Measurements from ENCODE around the gene LMX1B. TPM values are rescaled to one million over a fixed set of nuclear protein-coding genes. Genes with fewer than 3 reads are reported as not detected.

The LMX1B gene
- polyA plus RNA-seq, 1 donor = 0.96 TPM

GRCh38 chr9:126584611-126585010 lies 29.1 kb upstream of the LMX1B start:
- H3K9me3 ChIP-seq (ENCODE audit: control insufficient read depth, low read depth, low read length) = no peaks in the 10 kb centered on the region
- no CpG with 5 or more reads among the region's 7 CpGs for WGBS (ENCODE audit: insufficient coverage, low lambda C conversion rate)

GRCh38 chr9:126586236-126586635 lies 27.5 kb upstream of the LMX1B start:
- Histone ChIP-seq H3K4me1 (ENCODE audit: control insufficient read depth, insufficient read depth, low read length) (peaks cover 4% of the 10 kb centered on the region), H3K36me3 (ENCODE audit: control insufficient read depth, insufficient read depth, low read length) (no peaks in the 10 kb centered on the region), H3K27ac (ENCODE audit: low read length) (no peak overlapping the region), H3K4me3 (ENCODE audit: low read length) (no peak overlapping the region), H3K27me3 (ENCODE audit: control insufficient read depth, insufficient read depth, low read length) (peaks cover 24% of the 10 kb centered on the region), H3K9me3 (ENCODE audit: control insufficient read depth, low read depth, low read length) (no peaks in the 10 kb centered on the region)
- 92% methylated on average over 6 of the region's 14 CpGs for WGBS (ENCODE audit: insufficient coverage, low lambda C conversion rate)
- DNase-seq = no peak

More at GRCh38 chr9:126584611-126585010, 29.1 kb upstream of the LMX1B start:
- DNase-seq = no peak
- Histone ChIP-seq H3K4me3 (ENCODE audit: low read length) (no peak overlapping the region), H3K4me1 (ENCODE audit: control insufficient read depth, insufficient read depth, low read length) (peaks cover 4% of the 10 kb centered on the region), H3K36me3 (ENCODE audit: control insufficient read depth, insufficient read depth, low read length) (no peaks in the 10 kb centered on the region), H3K27me3 (ENCODE audit: control insufficient read depth, insufficient read depth, low read length) (peaks cover 29% of the 10 kb centered on the region), H3K27ac (ENCODE audit: low read length) (no peak overlapping the region)

- no peak overlapping the region for H3K4me3 ChIP-seq (ENCODE audit: low read length)
- peaks cover 4% of the 10 kb centered on the region for H3K4me1 ChIP-seq (ENCODE audit: control insufficient read depth, insufficient read depth, low read length)
- H3K27me3 ChIP-seq (ENCODE audit: control insufficient read depth, insufficient read depth, low read length) = peaks cover 22% of the 10 kb centered on the region
- H3K36me3 ChIP-seq (ENCODE audit: control insufficient read depth, insufficient read depth, low read length) = no peaks in the 10 kb centered on the region
- no peaks in the 10 kb centered on the region for H3K9me3 ChIP-seq (ENCODE audit: control insufficient read depth, low read depth, low read length)
- no CpG with 5 or more reads among the region's 20 CpGs for WGBS (ENCODE audit: insufficient coverage, low lambda C conversion rate)
- DNase-seq = peak; percentile 55 to 80
- peak overlapping the region; percentile 32 for H3K27ac ChIP-seq (ENCODE audit: low read length)
These were observed 26.2 kb upstream of the LMX1B start for GRCh38 chr9:126587187-126588185.

- no peak for DNase-seq
- Histone ChIP-seq H3K4me3 (ENCODE audit: low read length) (no peak overlapping the region), H3K9me3 (ENCODE audit: control insufficient read depth, low read depth, low read length) (no peaks in the 10 kb centered on the region), H3K36me3 (ENCODE audit: control insufficient read depth, insufficient read depth, low read length) (no peaks in the 10 kb centered on the region), H3K4me1 (ENCODE audit: control insufficient read depth, insufficient read depth, low read length) (peaks cover 4% of the 10 kb centered on the region), H3K27me3 (ENCODE audit: control insufficient read depth, insufficient read depth, low read length) (peaks cover 14% of the 10 kb centered on the region), H3K27ac (ENCODE audit: low read length) (no peak overlapping the region)
- no CpG with 5 or more reads among the region's 10 CpGs for WGBS (ENCODE audit: insufficient coverage, low lambda C conversion rate)
These were observed 25.1 kb upstream of the LMX1B start for GRCh38 chr9:126588491-126589168.

- H3K4me3 ChIP-seq (ENCODE audit: low read length) = no peak overlapping the region
- H3K9me3 ChIP-seq (ENCODE audit: control insufficient read depth, low read depth, low read length) = no peaks in the 10 kb centered on the region
- H3K27me3 ChIP-seq (ENCODE audit: control insufficient read depth, insufficient read depth, low read length) = peaks cover 12% of the 10 kb centered on the region
- no CpG with 5 or more reads among the region's 6 CpGs for WGBS (ENCODE audit: insufficient coverage, low lambda C conversion rate)
- no peaks in the 10 kb centered on the region for H3K36me3 ChIP-seq (ENCODE audit: control insufficient read depth, insufficient read depth, low read length)
- H3K27ac ChIP-seq (ENCODE audit: low read length) = no peak overlapping the region
- DNase-seq = no peak
- H3K4me1 ChIP-seq (ENCODE audit: control insufficient read depth, insufficient read depth, low read length) = peaks cover 4% of the 10 kb centered on the region
These were observed 24.4 kb upstream of the LMX1B start for GRCh38 chr9:126589349-126589748.

GRCh38 chr9:126591083-126591482 lies 22.6 kb upstream of the LMX1B start:
- peaks cover 4% of the 10 kb centered on the region for H3K4me1 ChIP-seq (ENCODE audit: control insufficient read depth, insufficient read depth, low read length)
- H3K27me3 ChIP-seq (ENCODE audit: control insufficient read depth, insufficient read depth, low read length) = peaks cover 19% of the 10 kb centered on the region

GRCh38 chr9:126591922-126592321 lies 21.8 kb upstream of the LMX1B start:
- H3K27ac ChIP-seq (ENCODE audit: low read length) = no peak overlapping the region
- no peak overlapping the region for H3K4me3 ChIP-seq (ENCODE audit: low read length)
- H3K9me3 ChIP-seq (ENCODE audit: control insufficient read depth, low read depth, low read length) = no peaks in the 10 kb centered on the region
- DNase-seq = no peak
- no CpG with 5 or more reads among the region's 3 CpGs for WGBS (ENCODE audit: insufficient coverage, low lambda C conversion rate)
- H3K4me1 ChIP-seq (ENCODE audit: control insufficient read depth, insufficient read depth, low read length) = peaks cover 4% of the 10 kb centered on the region
- H3K27me3 ChIP-seq (ENCODE audit: control insufficient read depth, insufficient read depth, low read length) = peaks cover 26% of the 10 kb centered on the region
- no peaks in the 10 kb centered on the region for H3K36me3 ChIP-seq (ENCODE audit: control insufficient read depth, insufficient read depth, low read length)

More at GRCh38 chr9:126591083-126591482, 22.6 kb upstream of the LMX1B start:
- H3K4me3 ChIP-seq (ENCODE audit: low read length) = no peak overlapping the region
- no peak for DNase-seq
- H3K27ac ChIP-seq (ENCODE audit: low read length) = no peak overlapping the region
- no peaks in the 10 kb centered on the region for H3K9me3 ChIP-seq (ENCODE audit: control insufficient read depth, low read depth, low read length)
- 100% methylated on average over 1 of the region's 3 CpGs for WGBS (ENCODE audit: insufficient coverage, low lambda C conversion rate)
- no peaks in the 10 kb centered on the region for H3K36me3 ChIP-seq (ENCODE audit: control insufficient read depth, insufficient read depth, low read length)

- Histone ChIP-seq H3K36me3 (ENCODE audit: control insufficient read depth, insufficient read depth, low read length) (no peaks in the 10 kb centered on the region), H3K27me3 (ENCODE audit: control insufficient read depth, insufficient read depth, low read length) (peaks cover 31% of the 10 kb centered on the region), H3K9me3 (ENCODE audit: control insufficient read depth, low read depth, low read length) (no peaks in the 10 kb centered on the region), H3K27ac (ENCODE audit: low read length) (no peak overlapping the region), H3K4me1 (ENCODE audit: control insufficient read depth, insufficient read depth, low read length) (peaks cover 1% of the 10 kb centered on the region), H3K4me3 (ENCODE audit: low read length) (no peak overlapping the region)
- no peak for DNase-seq
- no CpG with 5 or more reads among the region's 8 CpGs for WGBS (ENCODE audit: insufficient coverage, low lambda C conversion rate)
These were observed 21.3 kb upstream of the LMX1B start for GRCh38 chr9:126592461-126592860.

- peaks cover 46% of the 10 kb centered on the region for H3K27me3 ChIP-seq (ENCODE audit: control insufficient read depth, insufficient read depth, low read length)
- H3K27ac ChIP-seq (ENCODE audit: low read length) = no peak overlapping the region
- H3K36me3 ChIP-seq (ENCODE audit: control insufficient read depth, insufficient read depth, low read length) = no peaks in the 10 kb centered on the region
- no peak overlapping the region for H3K4me3 ChIP-seq (ENCODE audit: low read length)
- WGBS (ENCODE audit: insufficient coverage, low lambda C conversion rate) = no CpG with 5 or more reads among the region's 2 CpGs
- no peaks in the 10 kb centered on the region for H3K4me1 ChIP-seq (ENCODE audit: control insufficient read depth, insufficient read depth, low read length)
- H3K9me3 ChIP-seq (ENCODE audit: control insufficient read depth, low read depth, low read length) = no peaks in the 10 kb centered on the region
- DNase-seq = no peak
These were observed 17.7 kb upstream of the LMX1B start for GRCh38 chr9:126595982-126596381.

- Histone ChIP-seq H3K4me3 (ENCODE audit: low read length) (no peak overlapping the region), H3K9me3 (ENCODE audit: control insufficient read depth, low read depth, low read length) (no peaks in the 10 kb centered on the region), H3K4me1 (ENCODE audit: control insufficient read depth, insufficient read depth, low read length) (no peaks in the 10 kb centered on the region), H3K36me3 (ENCODE audit: control insufficient read depth, insufficient read depth, low read length) (no peaks in the 10 kb centered on the region), H3K27me3 (ENCODE audit: control insufficient read depth, insufficient read depth, low read length) (peaks cover 53% of the 10 kb centered on the region), H3K27ac (ENCODE audit: low read length) (no peak overlapping the region)
- 69% methylated on average over 2 of the region's 11 CpGs for WGBS (ENCODE audit: insufficient coverage, low lambda C conversion rate)
- DNase-seq = no peak
These were observed 14.6 kb upstream of the LMX1B start for GRCh38 chr9:126599047-126599650.

Data from large intestine (tissue), 3 donors.